MM.1S (cell line): ENCODE data around the gene BMPR1A.

Source experiments
- CTCF ChIP-seq: fragments of 300-600 bp; sonication (generic); IDR thresholded peaks from 2 replicates; pipeline ENCODE4 v1.5.1; 2016; ENCODE audit warnings: antibody characterized with exemption, low read length, mixed read lengths
- EZH2 ChIP-seq: fragments of 300-600 bp; sonication (generic); optimal IDR thresholded peaks from 2 replicates; pipeline ENCODE3; 2017; ENCODE audit warnings: low read depth, mild to moderate bottlenecking, antibody characterized with exemption, low read length, mixed read lengths
- EZH2phosphoT487 ChIP-seq: fragments of 300-600 bp; sonication (generic); IDR thresholded peaks from 2 replicates; pipeline ENCODE4 v1.6.1; 2018; ENCODE audit warnings: antibody characterized with exemption, low read length

GRCh38 chr10:86759073-86759672 lies 2.8 kb downstream of the BMPR1A start:
- TF ChIP-seq CTCF (no peak), EZH2 (no peak), EZH2phosphoT487 (no peak)
